Omental fat pad (tissue), 4 donors: ENCODE results near the gene VDAC1. TPM values are rescaled to one million over a fixed set of nuclear protein-coding genes. Genes with fewer than 3 reads are reported as not detected.

Source experiments
- ATAC-seq: fragments of 150-250 bp; one replicate; pipeline ENCODE4 v1.9.1; 2016; ENCODE audit warnings: mild to moderate bottlenecking, moderate library complexity; ENCODE audit not compliant: low FRiP score
- DNase-seq: peaks from one replicate; pipeline ENCODE4 v3.0.0-alpha.2; 2019; ENCODE audit warnings: low spot score
- CTCF ChIP-seq, 3 donors: fragments of 450-650 bp; IDR thresholded peaks; one replicate each; pipeline ENCODE4 v1.5.1; 2016 to 2017; ENCODE audit warnings: antibody characterized with exemption in 3 of 3, mild to moderate bottlenecking in 3 of 3, moderate library complexity in 2 of 3
- total RNA-seq, 4 donors: library from RNA; depleted of rRNA; stranded (reverse); fragments of >200 nt; gene quantifications; one replicate each; pipeline ENCODE4 v1.1.0, GENCODE V29; 2016

Gene VDAC1
- total RNA-seq, 4 donors from 2014 or later = 83.4 to 182 (median 150) TPM

GRCh38 chr5:134046801-134047686 is 42.3 kb upstream of the VDAC1 start:
- ATAC-seq (no peak), DNase-seq (no peak)
- no peak for TF ChIP-seq CTCF (IDR thresholded peaks at IDR 0.05)

- no peak for DNase-seq
- no peak for TF ChIP-seq CTCF (IDR thresholded peaks at IDR 0.05)
- no peak for ATAC-seq
Measured at GRCh38 chr5:134046330-134046729, 41.6 kb upstream of the VDAC1 start.

GRCh38 chr5:134043793-134044792 is 39.3 kb upstream of the VDAC1 start:
- DNase-seq = no peak
- no peak for TF ChIP-seq CTCF (IDR thresholded peaks at IDR 0.05)
- ATAC-seq = no peak

GRCh38 chr5:134041570-134042411 is 37.0 kb upstream of the VDAC1 start:
- DNase-seq (no peak), ATAC-seq (no peak)
- TF ChIP-seq CTCF (IDR thresholded peaks at IDR 0.05) = no peak

GRCh38 chr5:134038138-134038537 is 33.4 kb upstream of the VDAC1 start:
- no peak for TF ChIP-seq CTCF (IDR thresholded peaks at IDR 0.05)

GRCh38 chr5:134037160-134037559 is 32.4 kb upstream of the VDAC1 start:
- no peak for DNase-seq

More at GRCh38 chr5:134038138-134038537, 33.4 kb upstream of the VDAC1 start:
- no peak for DNase-seq
- ATAC-seq = no peak

More at GRCh38 chr5:134037160-134037559, 32.4 kb upstream of the VDAC1 start:
- no peak for TF ChIP-seq CTCF (IDR thresholded peaks at IDR 0.05)
- no peak for ATAC-seq
